Activated naive CD8-positive, alpha-beta T cell treated with anti-CD3 and anti-CD28 coated beads for 36 hours (primary cell): ENCODE data around the gene PPFIBP1. TPM values are rescaled to one million over a fixed set of nuclear protein-coding genes. Genes with fewer than 3 reads are reported as not detected.
A peak's percentile ranks its signal among the peaks of the same experiment; 100 is the strongest.
"Not testable (repeated sequence)": the region's sequence is repeated elsewhere in the genome, so short reads cannot be mapped to it uniquely, and the experiment has no call there.

Experiments used
- DNase-seq: peaks from one replicate; pipeline ENCODE4 v3.0.0; 2021
- H3K27ac Mint-ChIP-seq: one replicate; pipeline ENCODE4 v1.8.0; 2022; ENCODE audit warnings: mild to moderate bottlenecking, moderate library complexity, mixed read lengths
- H3K27me3 Mint-ChIP-seq: one replicate; pipeline ENCODE4 v1.8.0; 2022; ENCODE audit warnings: mild to moderate bottlenecking, mixed read lengths
- H3K36me3 Mint-ChIP-seq: one replicate; pipeline ENCODE4 v1.8.0; 2021; ENCODE audit warnings: mild to moderate bottlenecking, mixed read lengths
- H3K4me1 Mint-ChIP-seq: one replicate; pipeline ENCODE4 v1.8.0; 2021; ENCODE audit warnings: mixed read lengths
- H3K4me3 Mint-ChIP-seq: one replicate; pipeline ENCODE4 v1.8.0; 2022; ENCODE audit warnings: mild to moderate bottlenecking, moderate library complexity, mixed read lengths
- H3K9me3 Mint-ChIP-seq: one replicate; pipeline ENCODE4 v1.8.0; 2022; ENCODE audit warnings: mixed read lengths
- total RNA-seq, 2 experiments: library from RNA; stranded (reverse); gene quantifications; one replicate each; pipeline ENCODE4 v1.2.3, GENCODE V29; 2021

The PPFIBP1 gene
- total RNA-seq, 2 experiments from 2014 or later, result 22.2 to 22.5 TPM

GRCh38 chr12:27580561-27581330 is 56.7 kb downstream of the PPFIBP1 start:
- H3K9me3 Mint-ChIP-seq, result no peaks in the 10 kb centered on the region
- no peak for DNase-seq
- no peak overlapping the region for H3K4me3 Mint-ChIP-seq
- H3K27me3 Mint-ChIP-seq, result no peaks in the 10 kb centered on the region
- H3K36me3 Mint-ChIP-seq, result peaks cover 11% of the 10 kb centered on the region
- peaks cover 16% of the 10 kb centered on the region for H3K4me1 Mint-ChIP-seq
- H3K27ac Mint-ChIP-seq, result no peak overlapping the region

GRCh38 chr12:27581331-27581671 is 57.3 kb downstream of the PPFIBP1 start:
- H3K36me3 Mint-ChIP-seq, result peaks cover 11% of the 10 kb centered on the region
- not testable (repeated sequence) for H3K9me3 Mint-ChIP-seq, H3K4me3 Mint-ChIP-seq

GRCh38 chr12:27581833-27582232 is 57.8 kb downstream of the PPFIBP1 start:
- H3K27me3 Mint-ChIP-seq, H3K9me3 Mint-ChIP-seq, H3K4me3 Mint-ChIP-seq, H3K27ac Mint-ChIP-seq, DNase-seq: not testable (repeated sequence)
- Mint-ChIP-seq H3K4me1 (peaks cover 13% of the 10 kb centered on the region), H3K36me3 (peaks cover 11% of the 10 kb centered on the region)

More at GRCh38 chr12:27581331-27581671, 57.3 kb downstream of the PPFIBP1 start:
- H3K4me1 Mint-ChIP-seq, result peaks cover 13% of the 10 kb centered on the region
- DNase-seq, H3K27ac Mint-ChIP-seq, H3K27me3 Mint-ChIP-seq: not testable (repeated sequence)

DNA sequence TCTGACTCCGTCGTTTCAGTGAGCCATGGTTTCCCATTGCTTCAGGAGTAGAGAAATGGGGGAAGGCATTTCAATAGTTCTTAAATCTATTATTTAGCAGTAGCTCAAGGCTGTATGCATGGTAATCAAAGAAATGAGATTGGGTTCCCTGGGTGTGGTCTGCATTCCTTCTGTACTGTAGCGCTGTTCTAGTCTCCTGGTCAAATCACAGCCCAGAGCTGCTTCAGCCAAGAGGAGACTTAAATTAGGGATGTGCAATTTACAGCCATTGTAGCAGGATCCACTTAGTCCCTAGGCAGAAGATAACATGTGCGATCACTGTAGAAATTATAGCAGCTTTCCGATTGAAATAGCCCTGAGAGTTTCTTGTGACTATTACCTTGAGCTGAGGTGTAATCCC is 58.4 kb downstream of the PPFIBP1 start:
- DNase-seq, H3K27ac Mint-ChIP-seq, H3K27me3 Mint-ChIP-seq, H3K9me3 Mint-ChIP-seq, H3K4me3 Mint-ChIP-seq: not testable (repeated sequence)
- Mint-ChIP-seq H3K36me3 (peaks cover 11% of the 10 kb centered on the region), H3K4me1 (peaks cover 13% of the 10 kb centered on the region)

GRCh38 chr12:27583057-27583797 is 59.2 kb downstream of the PPFIBP1 start:
- no peak overlapping the region for H3K4me3 Mint-ChIP-seq
- no peak overlapping the region for H3K27ac Mint-ChIP-seq

DNA sequence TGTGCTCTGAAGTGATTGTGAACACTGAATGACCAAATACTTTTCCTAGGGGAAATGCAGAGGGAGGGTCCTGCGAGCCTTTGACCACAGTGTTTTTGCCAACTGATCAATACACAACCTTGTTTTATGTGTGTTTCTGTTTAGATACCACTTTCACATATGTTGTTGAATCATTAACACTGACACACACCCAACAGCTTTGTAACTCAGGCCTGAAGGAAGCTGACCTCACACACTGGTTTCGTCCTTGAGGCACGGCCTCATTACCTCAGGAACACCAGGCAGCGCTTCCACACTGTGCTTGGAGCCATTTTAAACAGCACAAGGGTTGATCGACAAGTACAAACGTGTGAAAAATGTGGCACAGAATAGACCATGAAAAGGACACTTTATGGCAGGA is 60.0 kb downstream of the PPFIBP1 start:
- no peak for DNase-seq
- Mint-ChIP-seq H3K27ac (no peak overlapping the region), H3K36me3 (peaks cover 9% of the 10 kb centered on the region), H3K27me3 (no peaks in the 10 kb centered on the region), H3K4me1 (peaks cover 27% of the 10 kb centered on the region), H3K4me3 (no peak overlapping the region), H3K9me3 (no peaks in the 10 kb centered on the region)

More at GRCh38 chr12:27583057-27583797, 59.2 kb downstream of the PPFIBP1 start:
- Mint-ChIP-seq H3K9me3 (no peaks in the 10 kb centered on the region), H3K4me1 (peaks cover 21% of the 10 kb centered on the region), H3K36me3 (peaks cover 9% of the 10 kb centered on the region), H3K27me3 (no peaks in the 10 kb centered on the region)
- DNase-seq, result no peak

GRCh38 chr12:27585739-27586265 is 61.8 kb downstream of the PPFIBP1 start:
- Mint-ChIP-seq H3K9me3 (no peaks in the 10 kb centered on the region), H3K27me3 (no peaks in the 10 kb centered on the region), H3K4me1 (peaks cover 23% of the 10 kb centered on the region), H3K4me3 (no peak overlapping the region), H3K36me3 (peaks cover 6% of the 10 kb centered on the region), H3K27ac (no peak overlapping the region)
- no peak for DNase-seq

DNA sequence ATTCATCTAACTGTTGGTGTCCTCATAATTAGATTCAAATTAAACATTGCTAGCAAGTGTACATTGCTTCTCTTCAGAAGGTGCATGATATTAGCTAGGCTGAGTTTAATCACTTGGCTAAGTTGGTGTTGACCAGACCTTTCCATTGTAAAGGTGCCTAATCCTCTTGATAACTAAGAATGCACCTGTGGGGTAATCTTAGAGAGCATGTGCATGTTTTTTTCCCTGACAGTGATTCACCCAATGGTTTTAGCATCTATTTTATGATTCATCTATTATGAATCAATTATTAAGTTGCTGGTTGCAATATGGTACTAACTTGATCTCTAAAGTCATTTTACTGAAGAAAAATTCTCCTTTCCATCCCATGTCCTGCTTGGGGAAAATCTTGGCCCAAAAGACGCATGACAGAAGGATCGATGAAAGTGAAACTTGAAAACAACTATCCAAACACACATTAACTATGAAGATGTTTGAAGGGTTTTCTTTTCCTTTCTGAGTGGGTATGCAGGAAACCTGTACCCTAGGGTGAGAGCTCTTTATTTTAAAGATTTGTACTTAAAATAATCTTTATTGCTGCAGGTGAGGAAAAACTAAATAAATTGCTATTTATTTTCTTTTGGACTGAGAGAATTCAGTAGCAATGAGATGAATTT is 64.2 kb downstream of the PPFIBP1 start:
- Mint-ChIP-seq H3K4me1 (peaks cover 17% of the 10 kb centered on the region), H3K27ac (peak overlapping the region; percentile 42), H3K4me3 (peak overlapping the region; percentile 54)
- not testable (repeated sequence) for H3K36me3 Mint-ChIP-seq, H3K27me3 Mint-ChIP-seq, H3K9me3 Mint-ChIP-seq, DNase-seq

- no peak overlapping the region for H3K27ac Mint-ChIP-seq
- H3K36me3 Mint-ChIP-seq, result peaks cover 2% of the 10 kb centered on the region
- no peaks in the 10 kb centered on the region for H3K27me3 Mint-ChIP-seq
- H3K4me1 Mint-ChIP-seq, result peaks cover 17% of the 10 kb centered on the region
- no peaks in the 10 kb centered on the region for H3K9me3 Mint-ChIP-seq
- H3K4me3 Mint-ChIP-seq, result no peak overlapping the region
- no peak for DNase-seq
These were observed 64.8 kb downstream of the PPFIBP1 start for GRCh38 chr12:27588776-27589175.

DNA sequence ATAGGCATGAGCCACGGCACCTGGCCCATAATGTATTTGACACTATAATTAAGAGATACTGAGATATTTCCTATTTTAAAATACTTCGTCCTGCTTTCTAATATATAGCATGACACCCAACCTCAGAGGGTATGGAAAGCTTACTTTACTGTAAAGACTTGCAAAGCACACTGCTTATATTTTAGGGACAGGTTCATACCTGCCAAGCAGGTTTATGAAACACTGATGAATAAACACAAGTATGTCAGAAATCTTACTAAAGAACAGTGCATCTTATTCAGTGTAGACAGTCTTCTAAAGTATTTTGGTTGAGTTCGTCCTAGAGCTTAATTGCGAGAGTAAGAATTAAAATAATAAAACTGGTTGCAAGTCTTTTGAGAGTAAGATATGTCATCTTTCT is 65.4 kb downstream of the PPFIBP1 start:
- Mint-ChIP-seq H3K4me1 (peaks cover 17% of the 10 kb centered on the region), H3K27ac (no peak overlapping the region), H3K4me3 (no peak overlapping the region), H3K9me3 (no peaks in the 10 kb centered on the region), H3K36me3 (no peaks in the 10 kb centered on the region), H3K27me3 (no peaks in the 10 kb centered on the region)
- no peak for DNase-seq

DNA sequence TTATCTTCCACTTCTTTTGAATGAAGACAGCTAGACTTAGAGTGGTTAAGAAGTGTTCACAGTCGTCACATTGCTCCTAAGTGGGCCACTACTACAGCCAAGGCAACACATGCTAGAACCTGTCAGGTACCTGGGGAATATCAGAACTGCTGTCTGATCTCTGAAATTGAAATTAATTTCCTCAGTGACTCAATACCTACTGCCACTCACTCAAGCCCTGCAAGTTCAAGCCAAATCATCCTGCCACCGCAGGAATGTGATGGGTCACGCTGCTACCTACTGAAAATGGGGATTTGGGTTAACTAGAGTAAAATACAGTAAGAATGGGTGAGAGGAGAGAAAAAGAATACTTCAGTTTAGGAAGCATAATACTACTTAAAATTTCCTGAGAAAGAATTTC is 67.7 kb downstream of the PPFIBP1 start:
- not testable (repeated sequence) for H3K27ac Mint-ChIP-seq
- peaks cover 14% of the 10 kb centered on the region for H3K4me1 Mint-ChIP-seq

GRCh38 chr12:27592548-27592947 is 68.5 kb downstream of the PPFIBP1 start:
- no peak overlapping the region for H3K4me3 Mint-ChIP-seq
- H3K36me3 Mint-ChIP-seq, result peaks cover 2% of the 10 kb centered on the region
- H3K27me3 Mint-ChIP-seq, result no peaks in the 10 kb centered on the region
- H3K27ac Mint-ChIP-seq, result no peak overlapping the region
- DNase-seq, result no peak
- H3K4me1 Mint-ChIP-seq, result peaks cover 13% of the 10 kb centered on the region
- H3K9me3 Mint-ChIP-seq, result no peaks in the 10 kb centered on the region

More for the DNA sequence above, 67.7 kb downstream of the PPFIBP1 start:
- not testable (repeated sequence) for H3K27me3 Mint-ChIP-seq, DNase-seq, H3K36me3 Mint-ChIP-seq, H3K9me3 Mint-ChIP-seq, H3K4me3 Mint-ChIP-seq

DNA sequence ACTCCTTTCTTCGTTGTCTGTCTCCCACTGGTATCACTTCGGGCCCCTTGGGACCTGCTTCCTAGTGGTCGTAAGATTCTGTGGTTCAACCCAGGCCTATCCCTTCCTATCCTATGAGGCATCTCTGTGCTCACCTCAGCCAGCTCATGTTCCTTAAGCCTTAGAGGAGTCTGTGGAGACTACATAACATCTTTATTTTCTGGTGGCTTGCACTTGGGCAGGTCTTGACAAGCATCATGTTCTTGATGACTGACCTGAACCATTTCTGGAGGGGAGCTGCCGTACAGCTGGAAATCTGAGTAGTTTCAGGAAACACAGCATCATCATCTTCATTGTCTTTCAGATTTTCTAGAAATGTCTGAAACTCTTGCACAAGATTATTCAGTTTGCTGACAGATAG is 69.3 kb downstream of the PPFIBP1 start:
- DNase-seq, result no peak
- no peak overlapping the region for H3K27ac Mint-ChIP-seq
- H3K36me3 Mint-ChIP-seq, result peaks cover 5% of the 10 kb centered on the region
- H3K4me1 Mint-ChIP-seq, result peaks cover 6% of the 10 kb centered on the region
- no peak overlapping the region for H3K4me3 Mint-ChIP-seq
- no peaks in the 10 kb centered on the region for H3K27me3 Mint-ChIP-seq
- H3K9me3 Mint-ChIP-seq, result peaks cover 4% of the 10 kb centered on the region

GRCh38 chr12:27595231-27595642 is 71.2 kb downstream of the PPFIBP1 start:
- H3K9me3 Mint-ChIP-seq, result peaks cover 7% of the 10 kb centered on the region
- no peak overlapping the region for H3K4me3 Mint-ChIP-seq
- H3K4me1 Mint-ChIP-seq, result no peaks in the 10 kb centered on the region
- no peak overlapping the region for H3K27ac Mint-ChIP-seq
- H3K36me3 Mint-ChIP-seq, result peaks cover 9% of the 10 kb centered on the region
- H3K27me3 Mint-ChIP-seq, result no peaks in the 10 kb centered on the region
- DNase-seq, result no peak

DNA sequence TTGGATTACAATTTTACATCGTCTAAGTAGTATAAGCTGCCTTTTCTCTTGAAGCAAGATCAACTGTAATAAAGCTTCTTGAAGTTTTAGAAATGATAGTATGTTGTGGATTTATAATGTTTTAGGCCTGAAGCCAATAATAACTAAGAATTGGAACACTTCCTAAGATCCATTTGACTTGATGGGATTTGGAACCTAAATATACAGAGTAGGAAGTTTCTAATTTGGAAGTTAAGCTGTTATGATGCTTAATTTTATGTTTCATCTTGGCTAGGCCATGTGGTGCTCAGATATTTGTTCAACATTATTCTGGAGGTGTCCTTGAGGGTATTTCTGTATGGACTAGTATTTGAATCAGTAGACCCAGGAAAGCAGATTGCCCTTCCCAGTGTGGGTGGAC is 74.9 kb downstream of the PPFIBP1 start:
- DNase-seq, H3K4me1 Mint-ChIP-seq, H3K9me3 Mint-ChIP-seq: not testable (repeated sequence)

More for the DNA sequence above, 74.9 kb downstream of the PPFIBP1 start:
- H3K27ac Mint-ChIP-seq, H3K4me3 Mint-ChIP-seq, H3K36me3 Mint-ChIP-seq, H3K27me3 Mint-ChIP-seq: not testable (repeated sequence)
